Measurements from ENCODE around the gene GZMA. TPM values are rescaled to one million over a fixed set of nuclear protein-coding genes. Genes with fewer than 3 reads are reported as not detected.

The GZMA gene
- total RNA-seq, 1 experiment from 2014 or later, result not detected

GRCh38 chr5:55151923-55152842 is 49.7 kb downstream of the GZMA start:
- in situ Hi-C loops (cut with HindIII; ENCODE audit: low pct_unique_long_range_greater_than_20kb, low sequenced_read_pairs), result no loop called here
- DNase-seq (ENCODE audit: low read depth), result no peak

DNA sequence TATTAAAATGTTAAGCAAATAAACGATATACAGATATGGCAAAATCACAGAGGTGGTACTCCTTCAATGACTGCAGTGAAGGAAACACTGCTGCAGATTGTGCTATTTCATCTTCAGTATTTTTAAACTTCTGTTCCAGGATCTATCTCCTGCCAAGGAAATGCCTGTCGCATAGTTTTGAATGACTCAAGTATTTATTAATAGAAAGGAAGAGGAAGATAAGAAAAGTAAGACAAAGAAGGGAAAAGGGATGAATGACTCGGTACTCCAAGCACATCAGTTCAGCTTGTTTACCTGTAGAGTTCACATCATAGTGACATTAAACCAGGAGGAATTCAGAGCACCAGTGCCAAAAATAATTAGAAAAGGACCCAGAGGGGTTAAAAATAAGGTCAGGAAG is 52.4 kb downstream of the GZMA start:
- no peak for DNase-seq (ENCODE audit: low read depth)
- in situ Hi-C loops (cut with HindIII; ENCODE audit: low pct_unique_long_range_greater_than_20kb, low sequenced_read_pairs), result no loop called here

Other genes starting within 250 kb of the GZMA start
- gene ESM1, start 117.1 kb upstream of the GZMA start, total RNA-seq (2014; rRNA removed; shearing (Covaris generic); ENCODE audit: low replicate concordance), result not detected in 2 replicates
- not detected in 2 replicates for gene GZMK, start 78.4 kb upstream of the GZMA start, total RNA-seq (2014; rRNA removed; shearing (Covaris generic); ENCODE audit: low replicate concordance)
- gene GPX8, start 57.5 kb downstream of the GZMA start, total RNA-seq (2014; rRNA removed; shearing (Covaris generic); ENCODE audit: low replicate concordance), result 29.6 and 49.3 TPM in 2 replicates
- not detected in 2 replicates for gene CDC20B, start 70.5 kb downstream of the GZMA start, total RNA-seq (2014; rRNA removed; shearing (Covaris generic); ENCODE audit: low replicate concordance)
- gene MCIDAS, start 124.7 kb downstream of the GZMA start, total RNA-seq (2014; rRNA removed; shearing (Covaris generic); ENCODE audit: low replicate concordance), result 0.68 and 5.6 TPM in 2 replicates
- 3.6 and 5.4 TPM in 2 replicates for gene CCNO, start 131.0 kb downstream of the GZMA start, total RNA-seq (2014; rRNA removed; shearing (Covaris generic); ENCODE audit: low replicate concordance)
- 5.1 and 8.6 TPM in 2 replicates for gene DHX29, start 205.0 kb downstream of the GZMA start, total RNA-seq (2014; rRNA removed; shearing (Covaris generic); ENCODE audit: low replicate concordance)
- 25.6 and 58.2 TPM in 2 replicates for gene MTREX, start 205.3 kb downstream of the GZMA start, total RNA-seq (2014; rRNA removed; shearing (Covaris generic); ENCODE audit: low replicate concordance)

Data from Caki2 (cell line).